HepG2 (cell line): ENCODE data around the gene PIRT. TPM values are rescaled to one million over a fixed set of nuclear protein-coding genes. Genes with fewer than 3 reads are reported as not detected.
A peak's percentile ranks its signal among the peaks of the same experiment; 100 is the strongest.

ENCODE experiments used
- ATAC-seq: fragments of 200-7000 bp; cut with Tn5 transposase; 3 replicates; pipeline ENCODE4 v1.9.1; 2020; ENCODE audit warnings: mild to moderate bottlenecking, moderate library complexity
- BruUV-seq: library from RNA; stranded (reverse); fragments of 400-500 nt; replicated peaks from 2 replicates; lab custom pipeline; 2021; lab: Mats Ljungman, UMichigan
- CTCF ChIA-PET: fragments of 300-600 bp; formaldehyde crosslinking; extraction: SDS; loops from one replicate; lab custom pipeline; 2021; ENCODE audit warnings: low total read pairs, inconsistent platforms, low intra/inter-chr PET ratio; lab: Yijun Ruan, JAX
- POLR2A ChIA-PET: fragments of 350-600 bp; sonication (Branson Sonifier 250); formaldehyde crosslinking; loops from one replicate; lab custom pipeline; 2020; ENCODE audit warnings: antibody characterized with exemption, inconsistent platforms; lab: Yijun Ruan, JAX
- DNase-seq: peaks from one replicate; pipeline ENCODE4 v3.0.0-alpha.2; 2015; ENCODE audit warnings: low spot score
- FAIRE-seq: peaks from 3 replicates; lab custom pipeline; 2011; peaks lifted over from hg19 to GRCh38; lab: Jason Lieb, UNC
- H2AFZ ChIP-seq: one replicate; pipeline ENCODE4 v1.6.1; 2011; ENCODE audit warnings: low read length, inconsistent platforms
- H3K27ac ChIP-seq: fragments of 300-600 bp; 3 replicates; pipeline ENCODE4 v1.8.0; 2011; ENCODE audit warnings: mixed run types, mild to moderate bottlenecking, mixed read lengths, low read length, inconsistent platforms; ENCODE audit not compliant: insufficient read depth; ENCODE audit errors: extremely low read length
- H3K27me3 ChIP-seq, 2 experiments: fragments of 200-600 bp in 1 of 2; 2 replicates in 1 of 2; 3 replicates in 1 of 2; pipeline versions ENCODE4 v1.6.0 to v1.8.0; 2011; ENCODE audit warnings: low read length in 2 of 2, mild to moderate bottlenecking in 2 of 2, moderate library complexity in 2 of 2, inconsistent platforms in 1 of 2; ENCODE audit not compliant: insufficient read depth in 2 of 2, control insufficient read depth in 1 of 2
- H3K36me3 ChIP-seq, 2 experiments: fragments of 200-600 bp in 1 of 2; replicated peaks in 1 of 2; 2 replicates in 1 of 2; 3 replicates in 1 of 2; pipeline versions ENCODE4 v1.5.1 to v1.8.0; 2011; ENCODE audit warnings: low read length in 2 of 2, inconsistent platforms in 1 of 2; ENCODE audit not compliant: insufficient read depth in 2 of 2, control insufficient read depth in 1 of 2
- H3K4me1 ChIP-seq: 2 replicates; pipeline ENCODE4 v1.5.1; 2012; ENCODE audit warnings: low read length, inconsistent platforms; ENCODE audit not compliant: insufficient read depth
- H3K4me2 ChIP-seq: 2 replicates; pipeline ENCODE4 v1.6.0; 2011; ENCODE audit warnings: low read depth, low read length, inconsistent platforms
- H3K4me3 ChIP-seq, 3 experiments: fragments of 200-600 bp in 1 of 3; sonication (generic), shearing (Covaris generic) in 1 of 3; replicated peaks in 1 of 3; 2 replicates each; pipeline ENCODE4 v1.5.1; 2011 to 2016; ENCODE audit warnings: low read length in 3 of 3, inconsistent platforms in 2 of 3, low read depth in 2 of 3, mild to moderate bottlenecking in 2 of 3, control low read depth in 1 of 3, mixed read lengths in 1 of 3; ENCODE audit not compliant: insufficient read depth in 1 of 3
- H3K79me2 ChIP-seq: one replicate; pipeline ENCODE4 v1.6.1; 2011; ENCODE audit warnings: low read length, inconsistent platforms; ENCODE audit not compliant: insufficient read depth
- H3K9ac ChIP-seq: 2 replicates; pipeline ENCODE4 v1.6.0; 2011; ENCODE audit warnings: mild to moderate bottlenecking, low read depth, low read length, inconsistent platforms; ENCODE audit not compliant: insufficient read depth
- H3K9me3 ChIP-seq: 2 replicates; pipeline ENCODE4 v1.5.1; 2012; ENCODE audit warnings: mild to moderate bottlenecking, low read length
- H4K20me1 ChIP-seq: 2 replicates; pipeline ENCODE4 v1.6.0; 2011; ENCODE audit warnings: inconsistent platforms, mild to moderate bottlenecking, low read length, moderate library complexity; ENCODE audit not compliant: insufficient read depth
- ATF2 ChIP-seq: sonication (generic); formaldehyde crosslinking; IDR thresholded peaks from 2 replicates; pipeline ENCODE4 v1.4.0; 2020; ENCODE audit warnings: missing genetic modification reagents
- NCOA1 ChIP-seq: sonication (generic); formaldehyde crosslinking; IDR thresholded peaks from 2 replicates; pipeline ENCODE4 v1.9.0; 2021; ENCODE audit warnings: missing genetic modification reagents
- SMAD9 ChIP-seq: sonication (generic); formaldehyde crosslinking; IDR thresholded peaks from 2 replicates; pipeline ENCODE4 v1.5.1; 2020; ENCODE audit warnings: mild to moderate bottlenecking, missing genetic modification reagents
- ZFP36 ChIP-seq: fragments of 150-350 bp; IDR thresholded peaks from 2 replicates; pipeline ENCODE4 v1.6.1; 2018; ENCODE audit warnings: borderline replicate concordance, low read length, low read depth; ENCODE audit not compliant: partially characterized antibody
- ZNF329 ChIP-seq: sonication (generic); formaldehyde crosslinking; IDR thresholded peaks from 2 replicates; pipeline ENCODE4 v1.9.0; 2021; ENCODE audit warnings: low read depth, mild to moderate bottlenecking, missing genetic modification reagents
- ZSCAN25 ChIP-seq: sonication (generic); formaldehyde crosslinking; IDR thresholded peaks from 2 replicates; pipeline ENCODE4 v1.8.0; 2022; ENCODE audit warnings: mild to moderate bottlenecking, missing genetic modification reagents
- WGBS: methylation state at CpG from one replicate; pipeline ENCODE4 v1.1.6; 2017; ENCODE audit warnings: low lambda C conversion rate; 5-methylcytosine and 5-hydroxymethylcytosine counted together
- in situ Hi-C: cut with HindIII; loops from 2 replicates; pipeline ENCODE4 v1.10.0; 2017; ENCODE audit warnings: low pct_unique_long_range_greater_than_20kb; ENCODE audit not compliant: extremely low pct_ligation_motif_present
- intact Hi-C: fragments of 100-400 bp; cut with micrococcal nuclease; formaldehyde crosslinking; loops from one replicate; pipeline ENCODE4 v1.10.0; 2022; ENCODE audit not compliant: unreplicated experiment
- polyA plus RNA-seq, 8 experiments: library from polyadenylated mRNA; depleted of rRNA in 3 of 8; stranded (reverse) in 7 of 8; unstranded in 1 of 8; fragments of >200 nt; fragmentation: Illumina TruSeq in 4 of 8; extraction: Trizol in 4 of 8; gene quantifications; 2 replicates each; pipeline versions ENCODE4 v1.2.1 to v1.2.3, GENCODE V29; 2011 to 2016; ENCODE audit warnings: low read depth in 4 of 8, missing spikeins in 1 of 8, mixed read lengths in 1 of 8; ENCODE audit not compliant: insufficient read depth in 1 of 8
- total RNA-seq, 5 experiments: library from RNA; depleted of rRNA; stranded (reverse); fragments of >200 nt; fragmentation: Illumina TruSeq; extraction: Trizol; gene quantifications; 2 replicates each; pipeline ENCODE4 v1.2.3, GENCODE V29; 2016; ENCODE audit warnings: low read depth in 1 of 5
- TF ChIP-seq, protein P1 (sequence below): IDR thresholded peaks from 2 replicates; pipeline ENCODE4 v1.6.1; 2018; ENCODE audit warnings: missing genetic modification reagents, mild to moderate bottlenecking, missing compliant biosample characterization

PIRT gene
- total and polyA plus RNA-seq, 2 of the 13 experiments (the other 11 are each of a cell fraction or from before 2014, with no cell fraction given), result not detected

- TF ChIP-seq SMAD9 (CRISPR knock-in tag) (no peak), ATF2 (no peak)
These were observed 16.8 kb downstream of the PIRT start (continued) for GRCh38 chr17:10821054-10821453.

DNA sequence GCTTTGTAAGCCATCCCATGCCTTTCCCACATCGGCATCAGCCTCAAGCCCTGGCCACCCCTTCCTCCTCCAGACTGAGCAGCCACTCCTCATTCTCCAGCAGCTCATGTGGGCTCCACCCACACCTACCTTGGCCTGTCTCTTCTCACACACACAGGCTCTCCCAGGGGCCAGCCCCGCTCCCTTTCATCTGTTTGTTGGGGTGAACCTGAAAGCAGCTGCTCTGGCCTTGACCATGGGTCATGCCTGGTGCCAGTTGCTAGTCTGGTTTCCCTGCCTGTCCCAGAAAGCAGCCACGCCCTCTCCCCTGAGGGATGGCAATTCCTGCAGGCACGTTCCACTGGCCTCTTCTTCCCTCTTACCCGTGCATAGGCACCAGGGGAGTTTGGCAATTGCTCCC, 22.6 kb downstream of the PIRT start:
- TF ChIP-seq ZSCAN25 (CRISPR knock-in tag), result no peak
- TF ChIP-seq, protein P1, sequence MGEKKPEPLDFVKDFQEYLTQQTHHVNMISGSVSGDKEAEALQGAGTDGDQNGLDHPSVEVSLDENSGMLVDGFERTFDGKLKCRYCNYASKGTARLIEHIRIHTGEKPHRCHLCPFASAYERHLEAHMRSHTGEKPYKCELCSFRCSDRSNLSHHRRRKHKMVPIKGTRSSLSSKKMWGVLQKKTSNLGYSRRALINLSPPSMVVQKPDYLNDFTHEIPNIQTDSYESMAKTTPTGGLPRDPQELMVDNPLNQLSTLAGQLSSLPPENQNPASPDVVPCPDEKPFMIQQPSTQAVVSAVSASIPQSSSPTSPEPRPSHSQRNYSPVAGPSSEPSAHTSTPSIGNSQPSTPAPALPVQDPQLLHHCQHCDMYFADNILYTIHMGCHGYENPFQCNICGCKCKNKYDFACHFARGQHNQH (CRISPR knock-in tag), result no peak
- in situ Hi-C loops (no loop called here), intact Hi-C loops (no loop called here)
- Histone ChIP-seq H3K27ac (no peak overlapping the region), H3K4me1 (no peaks in the 10 kb centered on the region), H3K9ac (no peak overlapping the region), H2AFZ (no peak overlapping the region), H3K36me3 (no peaks in the 10 kb centered on the region), H3K9me3 (no peaks in the 10 kb centered on the region), H3K79me2 (no peaks in the 10 kb centered on the region), H3K4me2 (no peak overlapping the region), H3K27me3 (peaks cover 0 to 1% of the 10 kb centered on the region in 2 experiments; a peak in 1 of 5 replicates), H4K20me1 (no peaks in the 10 kb centered on the region), H3K4me3 (no peak overlapping the region)
- ATAC-seq (no peak), FAIRE-seq (no peak), DNase-seq (peak; percentile 15)
- WGBS, result 11% methylated on average over 3 of the region's 5 CpGs
- BruUV-seq, result no TSS peak
- ChIA-PET POLR2A (no interaction called here), CTCF (no interaction called here)

DNA sequence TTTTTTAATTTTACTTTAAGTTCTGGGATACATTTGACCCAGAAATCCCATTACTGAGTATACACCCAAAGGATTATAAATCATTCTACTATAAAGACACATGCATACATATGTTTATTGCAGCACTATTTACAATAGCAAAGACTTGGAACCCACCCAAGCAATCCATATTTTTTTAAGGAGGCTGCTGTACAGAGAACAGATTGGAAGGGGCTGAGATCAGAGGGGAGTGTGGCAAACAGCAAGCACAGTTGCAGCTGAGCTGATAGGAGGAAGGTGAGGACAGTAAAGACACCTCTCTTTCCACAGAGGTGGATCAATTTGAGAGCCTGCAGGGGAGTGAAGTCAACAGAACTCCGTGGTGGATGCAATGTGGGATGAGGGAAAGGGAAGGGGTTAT, 23.8 kb downstream of the PIRT start:
- 0% methylated on average over 1 of the region's 1 CpG for WGBS
- no peak overlapping the region for H3K9ac ChIP-seq
- DNase-seq (no peak), FAIRE-seq (no peak), ATAC-seq (no peak)
- no peak overlapping the region for H3K4me2 ChIP-seq
- H3K27ac ChIP-seq, result no peak overlapping the region
- intact Hi-C loops, result no loop called here
- H3K4me1 ChIP-seq, result no peaks in the 10 kb centered on the region
- no peaks in the 10 kb centered on the region for H3K36me3 ChIP-seq
- H3K9me3 ChIP-seq, result no peaks in the 10 kb centered on the region
- in situ Hi-C loops, result no loop called here
- H2AFZ ChIP-seq, result no peak overlapping the region
- no peaks in the 10 kb centered on the region for H3K79me2 ChIP-seq
- H3K27me3 ChIP-seq, result 0 out of 5 replicates have a peak, but pooled peaks cover 0 to 1% of the 10 kb centered on the region in 2 experiments
- ChIA-PET POLR2A (no interaction called here), CTCF (no interaction called here)
- no peaks in the 10 kb centered on the region for H4K20me1 ChIP-seq
- TF ChIP-seq NCOA1, result no peak
- TF ChIP-seq ZNF329 (CRISPR knock-in tag), result no peak
- TF ChIP-seq ZFP36, result no peak
- no peak overlapping the region for H3K4me3 ChIP-seq
- BruUV-seq, result no TSS peak
